NB4 (cell line): ENCODE data around the gene CHCHD3.

Experiments
- MYC ChIP-seq: IDR thresholded peaks from 2 replicates; pipeline ENCODE4 v1.6.1; 2011; ENCODE audit warnings: low read depth, low read length
- TF ChIP-seq, protein P1 (sequence below): IDR thresholded peaks from one replicate; pipeline ENCODE4 v1.5.1; 2012; ENCODE audit warnings: low read depth, low read length

- TF ChIP-seq, protein P1, sequence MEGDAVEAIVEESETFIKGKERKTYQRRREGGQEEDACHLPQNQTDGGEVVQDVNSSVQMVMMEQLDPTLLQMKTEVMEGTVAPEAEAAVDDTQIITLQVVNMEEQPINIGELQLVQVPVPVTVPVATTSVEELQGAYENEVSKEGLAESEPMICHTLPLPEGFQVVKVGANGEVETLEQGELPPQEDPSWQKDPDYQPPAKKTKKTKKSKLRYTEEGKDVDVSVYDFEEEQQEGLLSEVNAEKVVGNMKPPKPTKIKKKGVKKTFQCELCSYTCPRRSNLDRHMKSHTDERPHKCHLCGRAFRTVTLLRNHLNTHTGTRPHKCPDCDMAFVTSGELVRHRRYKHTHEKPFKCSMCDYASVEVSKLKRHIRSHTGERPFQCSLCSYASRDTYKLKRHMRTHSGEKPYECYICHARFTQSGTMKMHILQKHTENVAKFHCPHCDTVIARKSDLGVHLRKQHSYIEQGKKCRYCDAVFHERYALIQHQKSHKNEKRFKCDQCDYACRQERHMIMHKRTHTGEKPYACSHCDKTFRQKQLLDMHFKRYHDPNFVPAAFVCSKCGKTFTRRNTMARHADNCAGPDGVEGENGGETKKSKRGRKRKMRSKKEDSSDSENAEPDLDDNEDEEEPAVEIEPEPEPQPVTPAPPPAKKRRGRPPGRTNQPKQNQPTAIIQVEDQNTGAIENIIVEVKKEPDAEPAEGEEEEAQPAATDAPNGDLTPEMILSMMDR = no peak
- no peak for TF ChIP-seq MYC
These were observed 29.5 kb downstream of the CHCHD3 start for GRCh38 chr7:133052401-133052756.
